ENCODE measurements around the gene PIMREG.

GRCh38 chr17:6427279-6427781, 16.9 kb upstream of the PIMREG start:
- TF ChIP-seq CTCF (IDR thresholded peaks at IDR 0.05; ENCODE audit: low read length) (no peak; the same call in 1 of the 2 replicates), EZH2 (IDR thresholded peaks at IDR 0.05; ENCODE audit: borderline replicate concordance, low read length) (no peak)

Measured in OCI-LY1 (cell line).